K562 (cell line): ENCODE data around the gene ZNRF1. TPM values are rescaled to one million over a fixed set of nuclear protein-coding genes. Genes with fewer than 3 reads are reported as not detected.

ENCODE experiments used
- ATAC-seq: fragments of 200-7000 bp; cut with Tn5 transposase; 3 replicates; pipeline ENCODE4 v1.9.1; 2020; ENCODE audit warnings: moderate library complexity
- BruUV-seq: library from RNA; stranded (reverse); fragments of 400-500 nt; replicated peaks from 2 replicates; lab custom pipeline; 2021; lab: Mats Ljungman, UMichigan
- CTCF ChIA-PET: fragments of 300-600 bp; formaldehyde crosslinking; extraction: SDS; loops from one replicate; lab custom pipeline; 2021; ENCODE audit warnings: low intra/inter-chr PET ratio; lab: Yijun Ruan, JAX
- POLR2A ChIA-PET: fragments of 300-600, 350-650 bp; sonication (Branson Sonifier 250); formaldehyde crosslinking; extraction: SDS; loops from one replicate; lab custom pipeline; 2021; ENCODE audit warnings: antibody characterized with exemption, inconsistent platforms; lab: Yijun Ruan, JAX
- DNase-seq, 4 experiments: peaks; one replicate each; pipeline versions ENCODE4 v3.0.0 to v3.0.0-alpha.2; 2011 to 2018; ENCODE audit warnings: low spot score in 3 of 4, mixed read lengths in 3 of 4; ENCODE audit errors: extremely low read depth in 1 of 4
- FAIRE-seq: peaks from 2 replicates; lab custom pipeline; 2011; peaks lifted over from hg19 to GRCh38; lab: Jason Lieb, UNC
- H2AFZ ChIP-seq: 2 replicates; pipeline ENCODE4 v1.6.0; 2011; ENCODE audit warnings: low read depth, low read length, control low read depth, inconsistent platforms
- H3K27ac ChIP-seq: fragments of 200-600 bp; 3 replicates; pipeline ENCODE4 v1.8.0; 2011; ENCODE audit warnings: low read depth, mild to moderate bottlenecking, control low read depth, inconsistent platforms, low read length, moderate library complexity, mixed read lengths; ENCODE audit errors: extremely low read depth
- H3K27me3 ChIP-seq, 2 experiments: fragments of 300-600 bp in 1 of 2; 2 replicates in 1 of 2; 3 replicates in 1 of 2; pipeline versions ENCODE4 v1.6.0 to v1.8.0; 2011; ENCODE audit warnings: inconsistent platforms in 2 of 2, low read length in 2 of 2, mild to moderate bottlenecking in 1 of 2, mixed read lengths in 1 of 2, moderate library complexity in 1 of 2; ENCODE audit not compliant: control insufficient read depth in 2 of 2, insufficient read depth in 2 of 2
- H3K36me3 ChIP-seq: fragments of 300-600 bp; 3 replicates; pipeline ENCODE4 v1.8.0; 2011; ENCODE audit warnings: mild to moderate bottlenecking, low read length, inconsistent platforms; ENCODE audit not compliant: control insufficient read depth, insufficient read depth
- H3K4me1 ChIP-seq, 2 experiments: fragments of 200-600 bp in 1 of 2; replicated peaks in 1 of 2; 2 replicates in 1 of 2; 3 replicates in 1 of 2; pipeline versions ENCODE4 v1.5.1 to v1.8.0; 2011; ENCODE audit warnings: inconsistent platforms in 2 of 2, low read length in 2 of 2, mild to moderate bottlenecking in 1 of 2, mixed read lengths in 1 of 2, moderate library complexity in 1 of 2; ENCODE audit not compliant: control insufficient read depth in 2 of 2, insufficient read depth in 2 of 2
- H3K4me2 ChIP-seq: 2 replicates; pipeline ENCODE4 v1.6.1; 2011; ENCODE audit warnings: low read length, control low read depth, inconsistent platforms, mixed read lengths; ENCODE audit not compliant: insufficient read depth
- H3K4me3 ChIP-seq: fragments of 200-600 bp; sonication (generic), shearing (Covaris generic); 2 replicates; pipeline ENCODE4 v1.5.1; 2016; ENCODE audit warnings: control low read depth, inconsistent platforms
- H3K79me2 ChIP-seq: fragments of 200-600 bp; 3 replicates; pipeline ENCODE4 v1.8.0; 2011; ENCODE audit warnings: low read length, inconsistent platforms; ENCODE audit not compliant: control insufficient read depth, insufficient read depth
- H3K9ac ChIP-seq, 2 experiments: 2 replicates each; pipeline versions ENCODE4 v1.6.0 to v1.6.1; 2011; ENCODE audit warnings: low read depth in 2 of 2, low read length in 2 of 2, control low read depth in 1 of 2, inconsistent platforms in 1 of 2, mild to moderate bottlenecking in 1 of 2, mixed read lengths in 1 of 2; ENCODE audit not compliant: insufficient read depth in 1 of 2
- H3K9me1 ChIP-seq: one replicate; pipeline ENCODE4 v1.6.0; 2011; ENCODE audit warnings: inconsistent platforms, mild to moderate bottlenecking, low read length, moderate library complexity; ENCODE audit not compliant: control insufficient read depth, insufficient read depth
- H3K9me3 ChIP-seq: replicated peaks from 2 replicates; pipeline ENCODE4 v1.5.1; 2011; ENCODE audit warnings: low read depth, low read length, inconsistent platforms; ENCODE audit not compliant: control insufficient read depth, insufficient read depth
- H4K20me1 ChIP-seq: replicated peaks from 2 replicates; pipeline ENCODE4 v1.6.1; 2011; ENCODE audit warnings: low read length, inconsistent platforms, mixed read lengths; ENCODE audit not compliant: control insufficient read depth, insufficient read depth
- CC2D1A ChIP-seq: fragments of 450-650 bp; IDR thresholded peaks from 2 replicates; pipeline ENCODE4 v1.6.1; 2017; ENCODE audit warnings: mild to moderate bottlenecking
- CTBP1 ChIP-seq: fragments of 450-650 bp; IDR thresholded peaks from 2 replicates; pipeline ENCODE4 v1.6.1; 2016; ENCODE audit warnings: borderline replicate concordance
- FIP1L1 ChIP-seq: fragments of 200-400 bp; formaldehyde crosslinking; IDR thresholded peaks from 2 replicates; pipeline ENCODE4 v1.6.1; 2018; ENCODE audit warnings: mild to moderate bottlenecking, low read depth, low read length; ENCODE audit not compliant: poor library complexity, severe bottlenecking
- NCOA4 ChIP-seq: fragments of 450-650 bp; IDR thresholded peaks from 2 replicates; pipeline ENCODE4 v1.6.1; 2018; ENCODE audit warnings: mild to moderate bottlenecking; ENCODE audit not compliant: partially characterized antibody
- TAF1 ChIP-seq: IDR thresholded peaks from 2 replicates; pipeline ENCODE4 v1.6.1; 2011; ENCODE audit warnings: mild to moderate bottlenecking, low read length, moderate library complexity; ENCODE audit not compliant: insufficient read depth, control insufficient read depth, severe bottlenecking; ENCODE audit errors: extremely low read depth
- TEAD4 ChIP-seq, 2 experiments: sonication (generic) in 1 of 2; formaldehyde crosslinking in 1 of 2; IDR thresholded peaks; 2 replicates each; pipeline versions ENCODE4 v1.6.1 to v1.8.0; 2012 to 2022; ENCODE audit warnings: borderline replicate concordance in 1 of 2, inconsistent platforms in 1 of 2, low read length in 1 of 2, mild to moderate bottlenecking in 1 of 2, missing genetic modification reagents in 1 of 2
- ZNF586 ChIP-seq: fragments of 450-650 bp; formaldehyde crosslinking; conservative IDR thresholded peaks from 2 replicates; pipeline ENCODE4 v1.4.0; 2020; ENCODE audit warnings: mild to moderate bottlenecking, moderate library complexity
- WGBS: fragments of 100-300 bp; shearing (Covaris generic); methylation state at CpG from one replicate; pipeline ENCODE4 v1.1.6; 2016; ENCODE audit warnings: low coverage, mixed read lengths; ENCODE audit not compliant: insufficient coverage; ENCODE audit errors: missing lambda C conversion rate; 5-methylcytosine and 5-hydroxymethylcytosine counted together
- in situ Hi-C: fragments of 300-500 bp; cut with MboI; formaldehyde crosslinking; loops from 4 replicates; pipeline ENCODE4 v1.15.0; 2018; ENCODE audit warnings: inconsistent platforms, mixed read lengths
- intact Hi-C: fragments of 100-400 bp; cut with micrococcal nuclease; formaldehyde crosslinking; loops from 2 replicates; pipeline ENCODE4 v1.14.2; 2022
- polyA plus RNA-seq, 8 experiments: library from polyadenylated mRNA; depleted of rRNA in 4 of 8; stranded (reverse) in 5 of 8; unstranded in 3 of 8; fragments of >200 nt; fragmentation: Nextera tagmentation in 2 of 8; fragmentation: Illumina TruSeq in 1 of 8; extraction: Ambion mirVana in 2 of 8; extraction: Trizol in 1 of 8; gene quantifications; 2 replicates each; pipeline versions ENCODE4 v1.2.1 to v1.2.3, GENCODE V29; 2011 to 2014; ENCODE audit warnings: inconsistent platforms in 1 of 8, missing spikeins in 1 of 8
- total RNA-seq, 7 experiments: library from RNA; depleted of rRNA in 6 of 7; stranded (reverse); fragments of >200 nt in 6 of 7; fragmentation: Illumina TruSeq in 2 of 7; extraction: Trizol in 2 of 7; gene quantifications; 2 replicates each; pipeline versions ENCODE4 v1.2.1 to v1.2.3, GENCODE V29; 2011 to 2021; ENCODE audit warnings: low replicate concordance in 1 of 7
- TF ChIP-seq, protein P1 (sequence below): fragments of 250-450 bp; sonication (Bioruptor Pico); IDR thresholded peaks from 2 replicates; pipeline ENCODE4 v1.8.0; 2022; ENCODE audit warnings: inconsistent platforms
- TF ChIP-seq, protein P2 (sequence below): fragments of 150-350 bp; IDR thresholded peaks from 2 replicates; pipeline ENCODE4 v1.6.1; 2014; ENCODE audit warnings: low read depth, mild to moderate bottlenecking, low read length, borderline replicate concordance
- TF ChIP-seq, protein P3 (sequence below): fragments of 250-450 bp; sonication (Bioruptor Pico); IDR thresholded peaks from 2 replicates; pipeline ENCODE4 v1.8.0; 2021; ENCODE audit warnings: moderate library complexity, mild to moderate bottlenecking, inconsistent platforms
- TF ChIP-seq, protein P4 (sequence below): fragments of 150-350 bp; conservative IDR thresholded peaks from 2 replicates; pipeline ENCODE4 v1.6.1; 2014; ENCODE audit warnings: low read length
- TF ChIP-seq, protein P5 (sequence below): IDR thresholded peaks from 2 replicates; pipeline ENCODE4 v1.6.1; 2016; ENCODE audit warnings: missing genetic modification characterization, missing compliant biosample characterization

The ZNRF1 gene
- total and polyA plus RNA-seq, 9 of the 15 experiments (the other 6 are each of a cell fraction or from before 2014, with no cell fraction given), result 9.5 to 37.7 (median 20.0) TPM

DNA sequence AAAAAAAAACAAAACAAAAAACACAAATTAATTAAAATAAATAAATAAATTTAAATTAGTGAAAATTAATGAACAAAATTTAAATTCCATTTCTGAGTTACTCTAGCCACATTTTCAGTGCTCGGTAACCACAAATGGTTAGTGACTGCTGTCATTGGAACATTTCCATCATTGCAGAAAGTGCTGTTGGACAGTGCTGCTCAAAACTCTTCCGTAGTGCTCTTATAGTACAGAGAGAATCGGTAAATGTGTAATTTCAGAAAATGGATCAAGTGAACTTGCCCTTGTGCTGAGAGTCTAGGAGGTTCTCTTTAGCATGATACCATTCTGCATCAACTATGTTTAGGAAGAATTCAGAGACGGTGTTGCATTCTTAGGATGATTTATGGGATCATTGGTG is 23.7 kb downstream of the ZNRF1 start:
- Histone ChIP-seq H3K9me3 (peaks cover 5% of the 10 kb centered on the region; the same call in 1 of the 2 replicates), H2AFZ (no peak overlapping the region), H3K4me2 (no peak overlapping the region), H3K27ac (no peak overlapping the region), H3K27me3 (no peaks in the 10 kb centered on the region), H3K4me1 (peaks cover 9 to 36% of the 10 kb centered on the region in 2 experiments; a peak in 4 of 5 replicates), H3K9me1 (no peaks in the 10 kb centered on the region), H3K4me3 (no peak overlapping the region), H3K9ac (no peak overlapping the region), H3K36me3 (no peaks in the 10 kb centered on the region; the same call in 2 of the 3 replicates), H3K79me2 (peaks cover 87% of the 10 kb centered on the region), H4K20me1 (no peaks in the 10 kb centered on the region)
- ATAC-seq (no peak), DNase-seq (no peak), FAIRE-seq (no peak)
- no TSS peak for BruUV-seq
- WGBS, result 82% methylated on average over 4 of the region's 4 CpGs
- intact Hi-C loops (no loop called here), in situ Hi-C loops (no loop called here)
- CTCF ChIA-PET, result no interaction called here
- POLR2A ChIA-PET, result interaction anchor here (1.0 to 1.2 kb wide), 2 partner anchors 11 to 16 kb away, joined by 4 to 5 read pairs; no protein-coding TSS in a partner anchor
- TF ChIP-seq TEAD4 (IDR thresholded peaks at IDR 0.05; ENCODE audit: low read length) (no peak), TEAD4 (CRISPR knock-in tag; IDR thresholded peaks at IDR 0.05; ENCODE audit: borderline replicate concordance) (no peak), ZNF586 (CRISPR knock-in tag) (no peak), NCOA4 (no peak), TAF1 (no peak), FIP1L1 (no peak), CTBP1 (no peak), CC2D1A (no peak)
- TF ChIP-seq, protein P1, sequence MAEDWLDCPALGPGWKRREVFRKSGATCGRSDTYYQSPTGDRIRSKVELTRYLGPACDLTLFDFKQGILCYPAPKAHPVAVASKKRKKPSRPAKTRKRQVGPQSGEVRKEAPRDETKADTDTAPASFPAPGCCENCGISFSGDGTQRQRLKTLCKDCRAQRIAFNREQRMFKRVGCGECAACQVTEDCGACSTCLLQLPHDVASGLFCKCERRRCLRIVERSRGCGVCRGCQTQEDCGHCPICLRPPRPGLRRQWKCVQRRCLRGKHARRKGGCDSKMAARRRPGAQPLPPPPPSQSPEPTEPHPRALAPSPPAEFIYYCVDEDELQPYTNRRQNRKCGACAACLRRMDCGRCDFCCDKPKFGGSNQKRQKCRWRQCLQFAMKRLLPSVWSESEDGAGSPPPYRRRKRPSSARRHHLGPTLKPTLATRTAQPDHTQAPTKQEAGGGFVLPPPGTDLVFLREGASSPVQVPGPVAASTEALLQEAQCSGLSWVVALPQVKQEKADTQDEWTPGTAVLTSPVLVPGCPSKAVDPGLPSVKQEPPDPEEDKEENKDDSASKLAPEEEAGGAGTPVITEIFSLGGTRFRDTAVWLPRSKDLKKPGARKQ, result no peak
- TF ChIP-seq, protein P2, sequence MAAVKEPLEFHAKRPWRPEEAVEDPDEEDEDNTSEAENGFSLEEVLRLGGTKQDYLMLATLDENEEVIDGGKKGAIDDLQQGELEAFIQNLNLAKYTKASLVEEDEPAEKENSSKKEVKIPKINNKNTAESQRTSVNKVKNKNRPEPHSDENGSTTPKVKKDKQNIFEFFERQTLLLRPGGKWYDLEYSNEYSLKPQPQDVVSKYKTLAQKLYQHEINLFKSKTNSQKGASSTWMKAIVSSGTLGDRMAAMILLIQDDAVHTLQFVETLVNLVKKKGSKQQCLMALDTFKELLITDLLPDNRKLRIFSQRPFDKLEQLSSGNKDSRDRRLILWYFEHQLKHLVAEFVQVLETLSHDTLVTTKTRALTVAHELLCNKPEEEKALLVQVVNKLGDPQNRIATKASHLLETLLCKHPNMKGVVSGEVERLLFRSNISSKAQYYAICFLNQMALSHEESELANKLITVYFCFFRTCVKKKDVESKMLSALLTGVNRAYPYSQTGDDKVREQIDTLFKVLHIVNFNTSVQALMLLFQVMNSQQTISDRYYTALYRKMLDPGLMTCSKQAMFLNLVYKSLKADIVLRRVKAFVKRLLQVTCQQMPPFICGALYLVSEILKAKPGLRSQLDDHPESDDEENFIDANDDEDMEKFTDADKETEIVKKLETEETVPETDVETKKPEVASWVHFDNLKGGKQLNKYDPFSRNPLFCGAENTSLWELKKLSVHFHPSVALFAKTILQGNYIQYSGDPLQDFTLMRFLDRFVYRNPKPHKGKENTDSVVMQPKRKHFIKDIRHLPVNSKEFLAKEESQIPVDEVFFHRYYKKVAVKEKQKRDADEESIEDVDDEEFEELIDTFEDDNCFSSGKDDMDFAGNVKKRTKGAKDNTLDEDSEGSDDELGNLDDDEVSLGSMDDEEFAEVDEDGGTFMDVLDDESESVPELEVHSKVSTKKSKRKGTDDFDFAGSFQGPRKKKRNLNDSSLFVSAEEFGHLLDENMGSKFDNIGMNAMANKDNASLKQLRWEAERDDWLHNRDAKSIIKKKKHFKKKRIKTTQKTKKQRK, result no peak
- TF ChIP-seq, protein P3, sequence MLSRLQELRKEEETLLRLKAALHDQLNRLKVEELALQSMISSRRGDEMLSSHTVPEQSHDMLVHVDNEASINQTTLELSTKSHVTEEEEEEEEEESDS (CRISPR knock-in tag), result no peak
- TF ChIP-seq, protein P4, sequence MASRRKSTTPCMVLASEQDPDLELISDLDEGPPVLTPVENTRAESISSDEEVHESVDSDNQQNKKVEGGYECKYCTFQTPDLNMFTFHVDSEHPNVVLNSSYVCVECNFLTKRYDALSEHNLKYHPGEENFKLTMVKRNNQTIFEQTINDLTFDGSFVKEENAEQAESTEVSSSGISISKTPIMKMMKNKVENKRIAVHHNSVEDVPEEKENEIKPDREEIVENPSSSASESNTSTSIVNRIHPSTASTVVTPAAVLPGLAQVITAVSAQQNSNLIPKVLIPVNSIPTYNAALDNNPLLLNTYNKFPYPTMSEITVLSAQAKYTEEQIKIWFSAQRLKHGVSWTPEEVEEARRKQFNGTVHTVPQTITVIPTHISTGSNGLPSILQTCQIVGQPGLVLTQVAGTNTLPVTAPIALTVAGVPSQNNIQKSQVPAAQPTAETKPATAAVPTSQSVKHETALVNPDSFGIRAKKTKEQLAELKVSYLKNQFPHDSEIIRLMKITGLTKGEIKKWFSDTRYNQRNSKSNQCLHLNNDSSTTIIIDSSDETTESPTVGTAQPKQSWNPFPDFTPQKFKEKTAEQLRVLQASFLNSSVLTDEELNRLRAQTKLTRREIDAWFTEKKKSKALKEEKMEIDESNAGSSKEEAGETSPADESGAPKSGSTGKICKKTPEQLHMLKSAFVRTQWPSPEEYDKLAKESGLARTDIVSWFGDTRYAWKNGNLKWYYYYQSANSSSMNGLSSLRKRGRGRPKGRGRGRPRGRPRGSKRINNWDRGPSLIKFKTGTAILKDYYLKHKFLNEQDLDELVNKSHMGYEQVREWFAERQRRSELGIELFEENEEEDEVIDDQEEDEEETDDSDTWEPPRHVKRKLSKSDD, result no peak
- TF ChIP-seq, protein P5, sequence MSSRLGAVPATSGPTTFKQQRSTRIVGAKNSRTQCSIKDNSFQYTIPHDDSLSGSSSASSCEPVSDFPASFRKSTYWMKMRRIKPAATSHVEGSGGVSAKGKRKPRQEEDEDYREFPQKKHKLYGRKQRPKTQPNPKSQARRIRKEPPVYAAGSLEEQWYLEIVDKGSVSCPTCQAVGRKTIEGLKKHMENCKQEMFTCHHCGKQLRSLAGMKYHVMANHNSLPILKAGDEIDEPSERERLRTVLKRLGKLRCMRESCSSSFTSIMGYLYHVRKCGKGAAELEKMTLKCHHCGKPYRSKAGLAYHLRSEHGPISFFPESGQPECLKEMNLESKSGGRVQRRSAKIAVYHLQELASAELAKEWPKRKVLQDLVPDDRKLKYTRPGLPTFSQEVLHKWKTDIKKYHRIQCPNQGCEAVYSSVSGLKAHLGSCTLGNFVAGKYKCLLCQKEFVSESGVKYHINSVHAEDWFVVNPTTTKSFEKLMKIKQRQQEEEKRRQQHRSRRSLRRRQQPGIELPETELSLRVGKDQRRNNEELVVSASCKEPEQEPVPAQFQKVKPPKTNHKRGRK (tag), result no peak
